H1 (cell line): ENCODE data around the gene KLHL17. TPM values are rescaled to one million over a fixed set of nuclear protein-coding genes. Genes with fewer than 3 reads are reported as not detected.

Source experiments
- CTCF ChIA-PET: fragments of 300-600 bp; sonication (Branson Sonifier 250); formaldehyde crosslinking; loops from one replicate; lab custom pipeline; 2021; ENCODE audit not compliant: partially characterized antibody; lab: Charles Lee
- POLR2A ChIA-PET: fragments of 300-600 bp; sonication (Branson Sonifier 250); formaldehyde crosslinking; loops from one replicate; lab custom pipeline; 2021; ENCODE audit warnings: inconsistent platforms; ENCODE audit not compliant: partially characterized antibody; lab: Charles Lee
- DNase-seq, 2 experiments: peaks; one replicate each; pipeline versions ENCODE4 v3.0.0 to v3.0.0-alpha.2; 2010 to 2022; ENCODE audit warnings: low spot score in 2 of 2, low read depth in 1 of 2, mixed read lengths in 1 of 2
- FAIRE-seq: peaks from 2 replicates; lab custom pipeline; 2011; peaks lifted over from hg19 to GRCh38; lab: Jason Lieb, UNC
- H2AFZ ChIP-seq: 2 replicates; pipeline ENCODE4 v1.8.1; 2012; ENCODE audit warnings: low read length, inconsistent platforms
- H2AK5ac ChIP-seq: 2 replicates; pipeline ENCODE4 v1.6.1; 2013; ENCODE audit warnings: low read depth, low read length
- H2BK120ac ChIP-seq: replicated peaks from 2 replicates; pipeline ENCODE3; 2013; ENCODE audit warnings: low read depth, low read length, inconsistent platforms
- H2BK12ac ChIP-seq: 2 replicates; pipeline ENCODE4 v1.6.1; 2013; ENCODE audit warnings: low read depth, low read length
- H2BK15ac ChIP-seq: 2 replicates; pipeline ENCODE4 v1.6.1; 2013; ENCODE audit warnings: low read length
- H2BK20ac ChIP-seq: 2 replicates; pipeline ENCODE4 v1.6.1; 2013; ENCODE audit warnings: low read length
- H2BK5ac ChIP-seq: 2 replicates; pipeline ENCODE4 v1.6.1; 2013; ENCODE audit warnings: low read depth, low read length
- H3K14ac ChIP-seq: 2 replicates; pipeline ENCODE4 v1.6.1; 2013; ENCODE audit warnings: inconsistent platforms; ENCODE audit not compliant: insufficient read length
- H3K18ac ChIP-seq: 2 replicates; pipeline ENCODE4 v1.6.1; 2013; ENCODE audit warnings: low read length; ENCODE audit errors: extremely low read depth
- H3K23ac ChIP-seq: 2 replicates; pipeline ENCODE4 v1.6.1; 2013; ENCODE audit warnings: inconsistent platforms; ENCODE audit not compliant: insufficient read length
- H3K23me2 ChIP-seq: 2 replicates; pipeline ENCODE4 v1.6.1; 2013; ENCODE audit warnings: low read depth, low read length
- H3K27ac ChIP-seq: 2 replicates; pipeline ENCODE4 v1.6.1; 2011; ENCODE audit warnings: low read depth, low read length, inconsistent platforms
- H3K27me3 ChIP-seq, 4 experiments: replicated peaks in 1 of 4; 1 replicate in 1 of 4; 2 replicates in 3 of 4; pipeline versions ENCODE4 v1.6.1 to v1.8.1; 2011 to 2013; ENCODE audit warnings: low read length in 3 of 4, mild to moderate bottlenecking in 3 of 4, inconsistent platforms in 2 of 4, mixed read lengths in 2 of 4, moderate library complexity in 1 of 4; ENCODE audit not compliant: control insufficient read depth in 3 of 4, insufficient read depth in 3 of 4; ENCODE audit errors: extremely low read depth in 1 of 4
- H3K36me3 ChIP-seq, 4 experiments: 2 replicates each; pipeline versions ENCODE4 v1.6.1 to v1.8.1; 2011 to 2013; ENCODE audit warnings: mild to moderate bottlenecking in 4 of 4, low read length in 3 of 4, moderate library complexity in 2 of 4, control low read depth in 1 of 4, inconsistent platforms in 1 of 4; ENCODE audit not compliant: insufficient read depth in 4 of 4, control insufficient read depth in 2 of 4
- H3K4ac ChIP-seq: replicated peaks from 2 replicates; pipeline ENCODE3; 2013; ENCODE audit warnings: low read length, low read depth, mixed read lengths, inconsistent platforms; ENCODE audit not compliant: insufficient read length
- H3K4me1 ChIP-seq, 4 experiments: replicated peaks in 1 of 4; 1 replicate in 1 of 4; 2 replicates in 3 of 4; pipeline versions ENCODE4 v1.6.1 to v1.8.1; 2011 to 2013; ENCODE audit warnings: low read length in 3 of 4, inconsistent platforms in 2 of 4, mixed read lengths in 1 of 4; ENCODE audit not compliant: insufficient read depth in 4 of 4, control insufficient read depth in 3 of 4
- H3K4me2 ChIP-seq, 2 experiments: 2 replicates each; pipeline versions ENCODE4 v1.6.1 to v1.8.1; 2011 to 2013; ENCODE audit warnings: low read depth in 2 of 2, low read length in 2 of 2, control low read depth in 1 of 2, inconsistent platforms in 1 of 2, mild to moderate bottlenecking in 1 of 2; ENCODE audit not compliant: insufficient read depth in 1 of 2
- H3K4me3 ChIP-seq, 4 experiments: fragments of 200-600, 300-600 bp in 1 of 4; sonication (generic), shearing (Covaris generic), sonication (Bioruptor Twin) in 1 of 4; 2 replicates each; pipeline versions ENCODE4 v1.5.1 to v1.8.1; 2011 to 2016; ENCODE audit warnings: low read length in 4 of 4, low read depth in 3 of 4, control low read depth in 2 of 4, inconsistent platforms in 2 of 4, mild to moderate bottlenecking in 2 of 4, mixed read lengths in 1 of 4, moderate library complexity in 1 of 4; ENCODE audit not compliant: insufficient read depth in 2 of 4; ENCODE audit errors: extremely low read depth in 1 of 4
- H3K56ac ChIP-seq: replicated peaks from 2 replicates; pipeline ENCODE3; 2013; ENCODE audit warnings: low read depth, mild to moderate bottlenecking, mixed read lengths, low read length, inconsistent platforms; ENCODE audit not compliant: insufficient read length
- H3K79me1 ChIP-seq: 2 replicates; pipeline ENCODE4 v1.6.1; 2013; ENCODE audit warnings: low read depth, low read length, control low read depth
- H3K79me2 ChIP-seq, 2 experiments: 2 replicates each; pipeline versions ENCODE4 v1.6.1 to v1.8.1; 2012 to 2013; ENCODE audit warnings: low read length in 2 of 2, mild to moderate bottlenecking in 2 of 2, inconsistent platforms in 1 of 2; ENCODE audit not compliant: insufficient read depth in 2 of 2, control insufficient read depth in 1 of 2
- H3K9ac ChIP-seq, 4 experiments: replicated peaks in 1 of 4; 1 replicate in 1 of 4; 2 replicates in 3 of 4; pipeline versions ENCODE4 v1.6.1 to v1.8.1; 2011 to 2013; ENCODE audit warnings: low read depth in 3 of 4, low read length in 3 of 4, control low read depth in 2 of 4, mild to moderate bottlenecking in 2 of 4, moderate library complexity in 2 of 4, inconsistent platforms in 1 of 4; ENCODE audit errors: extremely low read depth in 1 of 4
- H3K9me3 ChIP-seq, 2 experiments: 2 replicates each; pipeline versions ENCODE4 v1.6.1 to v1.8.1; 2012 to 2013; ENCODE audit warnings: mild to moderate bottlenecking in 2 of 2, moderate library complexity in 2 of 2, control low read depth in 1 of 2, inconsistent platforms in 1 of 2, low read depth in 1 of 2, low read length in 1 of 2, mixed read lengths in 1 of 2; ENCODE audit not compliant: insufficient read depth in 2 of 2
- H4K20me1 ChIP-seq, 2 experiments: replicated peaks in 1 of 2; 2 replicates each; pipeline versions ENCODE3 to v1.8.1; 2011 to 2013; ENCODE audit warnings: inconsistent platforms in 2 of 2, low read length in 2 of 2, mild to moderate bottlenecking in 1 of 2; ENCODE audit not compliant: insufficient read depth in 2 of 2, control insufficient read depth in 1 of 2
- H4K5ac ChIP-seq: 2 replicates; pipeline ENCODE4 v1.6.1; 2013; ENCODE audit warnings: low read length, low read depth, mixed read lengths, inconsistent platforms; ENCODE audit not compliant: insufficient read length
- H4K8ac ChIP-seq: 2 replicates; pipeline ENCODE4 v1.8.0; 2013; ENCODE audit warnings: mild to moderate bottlenecking, moderate library complexity, low read length, inconsistent platforms; ENCODE audit not compliant: insufficient read depth; ENCODE audit errors: extremely low read depth
- H4K91ac ChIP-seq: replicated peaks from 2 replicates; pipeline ENCODE3; 2013; ENCODE audit warnings: low read length, mixed read lengths, inconsistent platforms; ENCODE audit not compliant: insufficient read length
- BCL11A ChIP-seq, 2 experiments: IDR thresholded peaks; one replicate each; pipeline ENCODE4 v1.6.1; 2011; ENCODE audit warnings: low read depth in 2 of 2, low read length in 2 of 2, mild to moderate bottlenecking in 2 of 2
- CEBPB ChIP-seq: IDR thresholded peaks from 2 replicates; pipeline ENCODE4 v1.6.1; 2012; ENCODE audit warnings: low read depth, low read length
- CTBP2 ChIP-seq: IDR thresholded peaks from 2 replicates; pipeline ENCODE4 v1.7.0; 2011; ENCODE audit warnings: borderline replicate concordance, mild to moderate bottlenecking, moderate library complexity, mixed read lengths, low read length; ENCODE audit not compliant: insufficient read depth, insufficient read length
- GABPA ChIP-seq: IDR thresholded peaks from 2 replicates; pipeline ENCODE4 v1.6.1; 2011; ENCODE audit warnings: mild to moderate bottlenecking, low read length, moderate library complexity, borderline replicate concordance; ENCODE audit not compliant: insufficient read depth
- TBP ChIP-seq: IDR thresholded peaks from 2 replicates; pipeline ENCODE4 v1.6.1; 2011; ENCODE audit warnings: low read depth, low read length, improper control_type of control experiment
- WGBS, 2 experiments: shearing (Covaris generic) in 1 of 2; methylation state at CpG; one replicate each; pipeline versions ENCODE4 v1.1.6 to v1.1.7; 2013 to 2015; ENCODE audit warnings: low lambda C conversion rate in 2 of 2, mixed read lengths in 2 of 2, inconsistent platforms in 1 of 2, low coverage in 1 of 2, missing lambda C conversion rate in 1 of 2; ENCODE audit not compliant: insufficient replicate concordance in 2 of 2, insufficient coverage in 1 of 2, insufficient read length in 1 of 2; ENCODE audit errors: extremely low coverage in 1 of 2, missing lambda C conversion rate in 1 of 2; 5-methylcytosine and 5-hydroxymethylcytosine counted together
- polyA plus RNA-seq, 7 experiments: library from polyadenylated mRNA; depleted of rRNA in 3 of 7; stranded (reverse) in 5 of 7; unstranded in 2 of 7; fragments of >200 nt in 5 of 7; fragments of 200-250 nt in 2 of 7; gene quantifications; 1 replicate in 5 of 7; 2 replicates in 1 of 7; 4 replicates in 1 of 7; pipeline versions ENCODE4 v1.2.1 to v1.2.3, GENCODE V29; 2011 to 2013; ENCODE audit warnings: missing spikeins in 2 of 7, mixed read lengths in 2 of 7
- total RNA-seq: library from RNA; stranded (reverse); fragmentation: NEBNext Ultra II Directional; extraction: Animal tissue kit (Norgen Biotek cat#: 25700); gene quantifications from 2 replicates; pipeline ENCODE4 v1.2.1, GENCODE V29; 2021
- TF ChIP-seq, protein P1 (sequence below): IDR thresholded peaks from 2 replicates; pipeline ENCODE4 v1.6.1; 2011; ENCODE audit warnings: low read length, improper control_type of control experiment

The KLHL17 gene
- total and polyA plus RNA-seq, 2 of the 8 experiments (the other 6 are each of a cell fraction or from before 2014, with no cell fraction given), result 32.6 to 36.1 TPM

DNA sequence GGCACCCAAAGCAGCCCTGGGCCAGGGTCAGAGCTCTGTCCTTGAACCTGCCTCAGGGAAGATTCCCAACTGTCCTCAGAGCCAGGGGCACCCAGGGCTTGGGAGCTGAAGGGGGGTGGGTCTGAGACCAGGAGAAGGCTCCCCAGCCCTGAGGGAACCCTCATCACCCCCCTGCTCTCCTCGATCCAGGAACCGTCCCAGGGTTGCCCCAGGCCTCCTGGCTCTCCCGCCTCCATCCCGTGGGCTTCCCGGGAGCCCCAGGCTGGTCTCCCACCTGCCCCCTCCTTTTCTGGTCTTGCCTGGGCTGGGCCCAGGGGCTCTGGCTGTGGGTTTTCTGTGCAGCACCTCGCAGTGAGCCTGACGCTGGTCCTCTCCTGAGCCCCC lies 43.3 kb upstream of the KLHL17 start:
- H2BK15ac ChIP-seq, result no peak overlapping the region
- no peak for DNase-seq
- H4K8ac ChIP-seq, result peak overlapping the region; percentile 69; the same call in 1 of the 2 replicates
- FAIRE-seq, result no peak
- H3K27me3 ChIP-seq, result peaks cover 24 to 94% (median 74%) of the 10 kb centered on the region in 4 experiments
- H3K27ac ChIP-seq, result no peak overlapping the region
- H4K5ac ChIP-seq, result no peak overlapping the region
- no peak overlapping the region for H3K4me3 ChIP-seq
- H3K79me1 ChIP-seq, result no peaks in the 10 kb centered on the region
- ChIA-PET CTCF (interaction anchor here (1.1 to 2.5 kb wide), 4 partner anchors 12 to 67 kb away, joined by 4 to 14 read pairs (median 5); no protein-coding TSS in a partner anchor), POLR2A (interaction anchor here (1.1 to 1.3 kb wide), 3 partner anchors 11 to 25 kb away, joined by 3 read pairs; no protein-coding TSS in a partner anchor)
- no peaks in the 10 kb centered on the region for H3K23me2 ChIP-seq
- peaks cover 9 to 17% of the 10 kb centered on the region in 2 experiments for H4K20me1 ChIP-seq
- H3K23ac ChIP-seq, result no peak overlapping the region
- H3K4me1 ChIP-seq, result peaks cover 0 to 13% (median 10%) of the 10 kb centered on the region in 4 experiments; a peak in 6 of 7 replicates
- no peak overlapping the region for H3K18ac ChIP-seq
- H2AK5ac ChIP-seq, result no peak overlapping the region
- 76% methylated on average over 7 of the region's 7 CpGs; no CpG with 5 or more reads in 1 of the 2 experiments for WGBS, 2 experiments
- no peak overlapping the region for H2BK5ac ChIP-seq
- H2AFZ ChIP-seq, result no peak overlapping the region
- H2BK12ac ChIP-seq, result no peak overlapping the region
- no peak overlapping the region for H2BK20ac ChIP-seq
- no peaks in the 10 kb centered on the region for H3K36me3 ChIP-seq
- no peak overlapping the region for H4K91ac ChIP-seq
- H3K9me3 ChIP-seq, result no peaks in the 10 kb centered on the region; a peak in 1 of 4 replicates
- H3K4me2 ChIP-seq, result no peak overlapping the region
- H3K4ac ChIP-seq, result no peak overlapping the region
- no peaks in the 10 kb centered on the region for H3K79me2 ChIP-seq
- H2BK120ac ChIP-seq, result no peak overlapping the region
- H3K14ac ChIP-seq, result no peak overlapping the region
- H3K56ac ChIP-seq, result no peak overlapping the region
- H3K9ac ChIP-seq, result no peak overlapping the region
- TF ChIP-seq GABPA (no peak), CTBP2 (no peak), CEBPB (no peak), TBP (no peak), BCL11A (IDR thresholded peaks at IDR 0.05; ENCODE audit: low read depth in 2 of 2, low read length in 2 of 2) (no peak)
- TF ChIP-seq, protein P1, sequence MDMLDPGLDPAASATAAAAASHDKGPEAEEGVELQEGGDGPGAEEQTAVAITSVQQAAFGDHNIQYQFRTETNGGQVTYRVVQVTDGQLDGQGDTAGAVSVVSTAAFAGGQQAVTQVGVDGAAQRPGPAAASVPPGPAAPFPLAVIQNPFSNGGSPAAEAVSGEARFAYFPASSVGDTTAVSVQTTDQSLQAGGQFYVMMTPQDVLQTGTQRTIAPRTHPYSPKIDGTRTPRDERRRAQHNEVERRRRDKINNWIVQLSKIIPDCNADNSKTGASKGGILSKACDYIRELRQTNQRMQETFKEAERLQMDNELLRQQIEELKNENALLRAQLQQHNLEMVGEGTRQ, result no peak
